ENCODE measurements around the gene ZBTB38.
A peak's percentile ranks its signal among the peaks of the same experiment; 100 is the strongest.

The ZBTB38 gene

DNA sequence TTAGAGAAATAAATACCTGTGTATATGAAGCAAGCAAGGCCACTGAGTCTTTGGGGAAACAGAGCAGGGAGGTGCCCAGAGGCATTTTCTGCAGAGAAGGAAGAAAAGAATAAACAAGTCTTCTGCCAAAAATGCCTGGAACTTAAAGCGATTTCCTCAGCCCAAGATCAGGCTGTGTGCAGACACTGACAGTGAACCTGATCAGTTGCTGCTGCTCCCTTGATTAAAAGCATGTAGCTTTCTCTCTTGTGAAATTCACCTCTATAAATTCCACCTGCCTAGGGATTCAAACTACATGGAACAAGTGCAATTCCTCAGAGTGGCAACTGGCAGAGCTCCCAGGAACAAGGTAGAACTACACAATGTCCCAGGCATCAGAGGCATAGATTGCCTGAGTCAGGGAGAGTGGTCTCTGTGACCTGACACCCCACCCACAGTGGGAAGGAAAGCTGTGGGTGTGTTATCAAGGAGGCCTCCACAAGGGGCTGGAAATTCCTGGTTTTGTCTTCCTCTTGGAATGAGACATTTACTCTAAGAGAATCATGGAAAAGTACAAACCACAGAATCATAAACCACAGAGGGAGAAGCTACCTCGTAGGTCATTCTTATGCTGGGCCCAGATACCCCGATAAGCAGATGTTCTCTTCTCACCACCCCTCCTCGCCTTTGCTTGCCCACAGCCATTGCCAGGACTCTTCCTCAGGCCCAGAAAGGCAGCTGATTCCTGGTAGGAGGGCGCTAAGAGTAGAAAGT, 1.8 kb upstream of the ZBTB38 start:
- DNase-seq (ENCODE audit: low read depth in 3 of 3), result no peak

DNA sequence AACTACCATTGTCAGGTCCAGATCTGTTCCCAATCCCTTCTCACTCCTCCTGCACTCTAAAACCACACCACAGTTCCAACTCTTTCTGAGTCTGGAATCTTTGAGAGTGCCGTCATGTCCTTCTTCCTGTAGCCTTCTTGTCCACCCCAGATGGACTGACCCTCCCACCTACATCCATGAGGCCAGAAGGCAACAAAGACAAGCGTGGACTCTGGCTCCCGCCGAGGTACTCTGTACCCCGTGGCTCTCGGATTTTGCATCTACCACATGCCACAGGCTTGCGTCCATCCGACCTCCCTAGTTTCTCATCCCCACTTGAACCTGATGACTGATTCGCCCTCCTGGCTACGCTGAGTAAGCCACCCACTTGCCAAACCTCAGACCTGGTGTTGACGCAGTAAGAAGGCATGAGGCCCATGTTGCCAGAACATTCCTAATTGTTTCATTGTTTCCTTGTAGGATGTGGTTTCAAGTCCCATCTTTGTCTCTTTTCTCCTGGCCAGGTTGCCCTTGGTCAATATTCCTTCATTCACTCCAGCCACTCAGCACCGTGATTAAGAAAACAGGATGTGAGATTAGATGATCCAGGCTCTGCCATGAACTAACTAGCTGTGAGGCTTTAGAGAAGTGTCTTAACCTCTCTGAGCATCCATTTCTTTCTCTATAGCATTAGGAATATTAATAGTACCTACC, 1.1 kb upstream of the ZBTB38 start:
- no peak for DNase-seq (ENCODE audit: low read depth in 3 of 3)

DNA sequence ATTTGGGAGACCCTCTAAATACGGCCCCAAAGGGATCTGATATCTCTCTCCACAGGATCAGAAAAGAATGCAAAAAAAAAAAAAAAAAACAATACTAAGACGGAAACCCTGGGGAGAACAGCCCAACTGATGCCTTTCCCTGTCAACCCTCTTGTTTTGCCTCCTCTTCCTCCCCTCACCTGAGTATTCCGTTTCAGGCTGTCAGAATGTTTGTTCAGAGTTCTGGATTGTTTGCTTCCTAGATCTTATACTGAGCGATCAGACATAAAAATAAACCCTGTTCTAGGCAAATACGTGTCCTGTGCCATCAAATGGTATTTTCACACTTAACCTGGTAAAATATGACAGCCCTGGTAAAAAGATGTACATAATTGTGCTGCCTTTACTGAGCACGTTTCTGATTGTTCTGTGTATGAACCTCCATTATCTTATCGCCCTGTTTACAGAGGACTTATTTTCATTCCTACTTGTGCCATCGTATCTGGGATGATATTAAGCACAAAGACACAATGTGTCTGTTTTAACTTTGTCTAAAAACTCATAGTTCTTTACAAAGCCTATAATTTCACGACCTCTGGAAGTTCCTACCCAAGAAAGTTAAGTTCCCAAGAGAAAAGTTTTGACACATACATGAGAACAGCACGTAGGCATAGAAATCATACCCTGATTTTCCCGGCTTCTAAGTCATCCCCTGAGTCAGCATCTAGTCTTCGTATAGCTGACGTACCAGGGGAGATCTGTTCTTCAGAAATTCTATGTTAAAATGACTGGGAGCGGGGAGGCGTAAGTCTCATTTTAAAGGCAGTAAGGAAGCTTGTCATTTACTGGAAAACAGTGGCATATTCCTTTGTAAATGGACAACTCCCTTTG, 856 bp downstream of the ZBTB38 start:
- no peak for DNase-seq (ENCODE audit: low read depth in 3 of 3)

DNA sequence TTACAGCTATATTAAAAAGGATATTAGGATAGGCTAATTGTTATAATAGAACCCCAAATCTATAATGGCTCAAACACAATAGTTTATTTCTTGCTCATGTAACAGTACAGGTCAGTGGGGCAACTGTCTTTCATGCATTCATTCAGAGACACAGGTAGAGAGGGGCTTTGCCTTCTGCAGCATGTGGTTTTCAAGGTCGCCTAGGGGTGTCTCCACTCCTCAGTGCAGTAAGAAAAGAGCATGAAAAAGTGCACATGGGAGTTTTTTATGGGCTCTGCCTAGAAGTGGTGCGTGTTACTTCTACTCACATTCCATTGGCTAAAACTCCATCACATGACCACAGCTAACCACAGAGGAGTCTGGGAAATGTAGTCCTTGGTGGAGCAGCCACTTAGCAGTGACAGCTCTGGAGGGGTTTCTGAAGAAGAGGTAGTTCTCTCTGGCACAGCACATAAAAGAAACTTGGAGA, 1.8 kb downstream of the ZBTB38 start:
- DNase-seq (ENCODE audit: low read depth in 3 of 3), result peak; percentile 18 to 38 (median 27)

DNA sequence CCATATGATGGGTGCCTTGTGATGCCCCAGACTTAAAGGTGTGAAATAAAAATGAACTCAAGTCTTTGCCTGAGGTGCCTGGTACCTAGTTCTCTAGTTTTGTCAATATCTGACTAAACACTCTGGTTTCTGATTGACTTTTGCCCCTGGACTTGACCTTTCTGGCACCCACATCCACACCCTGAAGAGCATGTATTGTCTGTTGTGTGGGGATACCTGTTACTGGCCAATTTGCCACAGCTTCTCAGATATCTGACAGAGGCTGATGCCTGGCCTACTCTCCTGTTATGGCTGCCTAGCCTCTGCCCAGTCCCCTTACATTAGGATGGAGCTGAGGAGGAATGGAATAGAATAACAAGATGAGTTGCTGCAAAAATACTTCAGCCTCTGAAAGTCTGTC, 3.6 kb downstream of the ZBTB38 start:
- no peak for DNase-seq (ENCODE audit: low read depth in 3 of 3)

DNA sequence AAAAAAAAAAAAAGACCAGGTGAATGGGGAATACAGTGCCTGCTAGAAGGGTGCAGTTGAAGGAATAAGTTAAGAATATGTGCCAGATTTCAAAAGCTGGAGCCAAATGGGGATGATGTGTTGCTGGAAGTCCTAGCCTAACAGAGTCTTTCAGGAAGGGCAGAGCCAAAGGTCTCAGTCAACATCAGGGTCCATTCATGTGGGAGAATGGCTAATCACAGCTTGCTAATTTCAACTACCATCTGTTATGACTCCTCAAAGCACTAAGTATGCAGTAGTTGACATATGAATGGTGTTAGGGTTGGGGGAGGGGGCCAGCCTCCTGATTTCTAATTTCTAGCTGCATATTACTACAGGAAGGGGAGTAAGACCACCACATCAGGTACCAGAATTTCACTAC, 4.4 kb downstream of the ZBTB38 start:
- DNase-seq (ENCODE audit: low read depth in 3 of 3), result no peak

DNA sequence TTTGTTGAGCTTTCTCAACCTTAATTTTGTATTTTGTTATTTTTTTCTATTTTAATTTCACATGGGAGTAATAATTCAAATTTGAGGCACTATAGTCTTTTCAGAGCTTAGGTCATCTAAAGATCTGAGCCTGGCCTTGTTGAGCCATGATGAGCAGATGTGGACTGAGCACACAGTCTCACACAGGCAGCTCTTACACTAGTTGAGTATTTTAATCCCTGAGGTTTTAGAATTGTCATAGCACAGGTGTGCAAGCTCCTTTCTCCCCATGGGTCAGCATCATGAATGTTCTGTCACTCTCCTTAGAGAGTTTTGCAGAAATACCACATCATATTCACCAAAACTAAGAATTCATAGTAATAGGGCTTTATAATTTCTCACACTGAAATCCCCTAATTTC, 4.9 kb downstream of the ZBTB38 start:
- no peak for DNase-seq (ENCODE audit: low read depth in 3 of 3)

DNA sequence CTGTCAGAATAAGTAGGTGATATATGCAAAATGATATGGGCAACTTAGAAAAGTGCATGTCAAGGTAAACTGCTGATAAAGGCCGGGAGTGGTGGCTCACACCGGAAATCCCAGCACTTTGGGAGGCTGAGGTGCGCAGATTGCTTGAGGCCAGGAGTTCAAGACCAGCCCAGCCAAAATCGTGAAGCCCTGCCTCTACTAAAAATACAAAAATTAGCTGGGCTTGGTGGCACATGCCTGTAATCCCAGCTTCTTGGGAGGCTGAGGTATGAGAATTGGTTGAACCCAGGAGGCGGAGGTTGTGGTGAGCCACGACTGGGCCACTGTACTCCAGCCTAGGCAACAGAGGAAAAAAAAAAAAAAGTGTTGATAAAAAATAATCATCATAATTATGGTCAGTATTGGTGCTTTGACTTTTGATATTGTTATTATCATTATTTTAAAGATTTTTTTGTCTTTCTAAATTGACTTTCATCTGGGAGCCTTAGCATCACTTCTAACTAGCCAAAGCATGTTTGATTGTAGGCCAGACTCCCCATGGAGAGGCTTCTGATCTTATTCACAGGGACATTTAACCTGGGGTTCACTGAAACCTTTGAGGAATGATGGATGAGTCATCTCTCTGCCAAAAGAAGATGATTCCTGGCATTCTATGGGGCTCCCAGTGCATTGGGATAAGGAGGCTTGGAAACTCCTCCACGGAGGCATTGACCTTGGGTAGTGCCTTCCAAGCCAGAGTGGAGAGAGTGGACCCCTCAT, 5.6 kb downstream of the ZBTB38 start:
- no peak for DNase-seq (ENCODE audit: low read depth in 3 of 3)

DNA sequence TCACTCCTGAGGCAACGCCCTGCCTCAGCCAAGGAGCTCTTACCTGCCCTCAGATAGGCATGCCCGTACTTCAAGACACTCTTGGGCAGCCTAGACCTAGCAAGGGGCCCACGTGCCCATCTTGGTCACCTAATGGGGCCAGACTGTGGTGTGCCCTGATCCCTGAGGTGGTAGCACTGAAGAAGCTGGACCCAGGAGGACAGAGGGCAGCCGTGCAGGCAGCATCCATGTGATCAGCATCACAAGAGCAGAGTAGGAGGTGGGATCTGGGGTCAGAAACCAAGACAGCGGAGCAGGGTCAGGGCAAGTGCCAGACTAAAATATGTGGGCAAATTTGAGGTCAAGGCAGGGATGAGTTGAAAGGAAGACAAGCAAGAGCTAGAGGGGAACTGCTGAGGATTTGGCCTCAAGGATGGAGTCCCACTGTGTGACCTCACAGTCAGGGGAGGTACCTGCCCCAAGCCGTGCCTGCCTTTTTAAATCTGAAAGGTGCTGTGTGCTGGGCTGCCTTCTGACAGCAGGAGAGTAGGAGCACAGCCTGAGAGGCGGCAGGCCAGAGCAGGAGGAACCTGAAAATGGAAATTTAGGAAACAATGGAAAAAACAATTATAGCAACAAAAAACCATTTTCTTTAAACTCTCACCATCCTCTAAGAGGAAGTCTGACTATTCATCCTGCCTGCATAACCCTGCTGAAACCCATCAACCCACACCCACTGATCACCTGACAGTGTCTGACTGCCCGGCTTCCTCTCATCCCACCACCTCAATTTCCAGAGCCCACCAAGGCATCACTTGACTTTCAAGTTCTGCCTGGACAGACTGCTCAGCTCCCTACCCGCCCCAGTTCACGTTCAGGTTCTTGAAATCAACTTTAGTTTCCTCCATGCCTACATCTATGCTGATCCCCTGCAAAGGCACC, 7.3 kb downstream of the ZBTB38 start:
- no peak for DNase-seq (ENCODE audit: low read depth in 3 of 3)

DNA sequence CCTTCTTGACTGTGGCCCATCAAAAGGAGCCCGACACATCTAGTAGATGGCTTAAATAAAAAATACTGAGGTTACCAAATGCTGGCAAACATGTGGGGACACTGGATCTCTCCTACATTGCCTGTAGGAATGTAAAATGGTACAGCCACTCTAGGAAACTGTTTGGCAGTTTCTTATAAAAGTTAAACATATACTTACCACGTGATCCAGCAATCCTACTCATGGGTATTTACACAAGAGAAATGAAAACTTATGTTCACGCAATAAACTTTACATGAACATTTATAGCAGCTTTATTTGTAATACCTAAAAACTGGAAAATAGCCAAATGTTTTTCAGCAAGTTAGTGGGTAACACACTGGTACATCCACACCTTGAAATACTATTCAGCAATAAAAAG, 9.1 kb downstream of the ZBTB38 start:
- no peak for DNase-seq (ENCODE audit: low read depth in 3 of 3)

DNA sequence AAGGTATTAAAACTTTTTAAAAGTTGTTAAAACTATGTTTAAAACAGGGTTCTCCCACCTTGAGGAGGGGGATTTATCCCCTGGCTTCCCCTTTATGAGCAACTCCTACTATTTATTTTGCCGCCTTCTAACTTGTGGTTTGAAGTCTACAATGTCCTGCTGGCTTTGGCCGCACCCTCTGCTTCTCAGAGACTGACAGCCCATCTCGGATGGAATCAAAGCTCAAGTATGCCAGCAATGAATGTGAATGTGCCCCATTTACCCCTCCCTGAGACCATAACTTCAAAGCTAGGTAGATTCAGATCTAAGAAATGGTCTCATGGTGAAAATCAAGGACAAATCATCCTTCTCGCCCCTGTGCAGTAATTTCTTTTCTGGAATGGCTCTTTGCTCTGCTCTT, 10.3 kb downstream of the ZBTB38 start:
- DNase-seq (ENCODE audit: low read depth in 3 of 3), result no peak

DNA sequence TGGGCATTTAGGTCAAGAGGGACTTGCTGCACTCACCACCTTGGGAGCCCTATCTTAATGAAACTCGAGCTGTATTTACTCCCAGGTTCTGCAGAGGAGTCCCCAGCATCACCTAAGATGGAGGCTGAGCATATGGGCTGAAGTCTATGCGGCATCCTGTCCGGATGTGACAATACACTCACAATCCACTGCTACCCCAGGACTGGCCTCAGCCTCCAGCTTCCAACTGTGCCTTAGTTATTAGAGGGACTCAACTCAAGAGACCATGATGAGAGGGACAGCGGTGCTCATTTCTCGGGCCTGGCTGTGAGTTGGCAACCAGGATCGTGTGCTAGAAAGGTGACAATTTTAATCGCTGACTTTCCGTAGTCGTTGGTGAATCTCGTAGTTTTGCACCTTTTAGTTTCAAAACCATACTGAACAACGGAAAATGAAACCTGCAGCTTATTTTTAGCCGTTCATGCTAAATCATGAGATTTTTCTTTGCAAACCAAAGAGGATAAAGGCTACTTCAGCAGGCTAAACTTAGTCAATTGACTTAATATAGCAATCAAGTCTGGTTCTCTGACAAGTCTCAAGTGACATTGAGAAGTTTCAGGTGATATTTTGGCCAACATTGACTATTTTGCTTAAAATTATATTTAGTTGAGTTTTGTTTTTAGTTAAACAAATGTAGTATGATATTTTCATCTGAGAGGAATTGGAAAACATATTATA, 11.1 kb downstream of the ZBTB38 start:
- DNase-seq (ENCODE audit: low read depth in 3 of 3), result no peak

DNA sequence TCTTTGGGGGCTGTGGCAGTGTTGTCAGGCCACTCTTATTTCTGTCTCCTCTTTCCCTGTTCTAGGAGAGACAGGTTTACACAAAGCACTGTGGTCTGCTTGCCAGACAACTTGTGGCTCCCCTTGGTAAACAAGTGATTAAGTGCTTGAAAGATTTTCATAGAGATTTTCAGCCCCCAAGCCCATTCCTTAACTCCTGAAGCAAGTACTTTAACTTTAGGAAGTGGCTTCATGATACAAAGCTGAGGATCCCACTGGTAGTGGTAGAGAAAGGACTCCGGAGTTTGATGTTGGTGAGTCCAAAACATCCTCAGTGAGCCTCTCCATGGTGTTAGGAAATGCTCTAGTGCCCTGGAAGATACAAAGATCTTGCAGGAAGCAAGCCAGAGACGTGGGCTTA, 12.0 kb downstream of the ZBTB38 start:
- DNase-seq (ENCODE audit: low read depth in 3 of 3), result no peak

DNA sequence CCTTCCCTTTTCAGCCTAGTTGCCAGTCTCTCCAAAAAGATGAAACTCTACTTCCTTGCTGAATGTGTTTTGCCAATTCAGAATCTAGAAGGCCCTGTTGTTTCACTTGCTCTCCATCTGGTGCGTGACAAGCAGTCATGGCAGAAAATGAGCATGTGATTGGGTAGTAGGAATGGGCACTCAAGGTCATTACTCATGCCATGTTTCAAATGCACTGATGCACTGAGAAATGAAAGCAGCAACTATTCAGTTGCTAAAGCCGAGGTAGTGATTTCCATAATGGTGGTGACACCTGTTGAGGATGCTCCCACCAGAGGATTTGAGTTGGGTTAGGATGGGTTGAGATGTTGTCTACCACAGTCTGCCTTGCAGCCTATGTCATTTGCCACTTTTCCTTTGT, 12.7 kb downstream of the ZBTB38 start:
- no peak for DNase-seq (ENCODE audit: low read depth in 3 of 3)

DNA sequence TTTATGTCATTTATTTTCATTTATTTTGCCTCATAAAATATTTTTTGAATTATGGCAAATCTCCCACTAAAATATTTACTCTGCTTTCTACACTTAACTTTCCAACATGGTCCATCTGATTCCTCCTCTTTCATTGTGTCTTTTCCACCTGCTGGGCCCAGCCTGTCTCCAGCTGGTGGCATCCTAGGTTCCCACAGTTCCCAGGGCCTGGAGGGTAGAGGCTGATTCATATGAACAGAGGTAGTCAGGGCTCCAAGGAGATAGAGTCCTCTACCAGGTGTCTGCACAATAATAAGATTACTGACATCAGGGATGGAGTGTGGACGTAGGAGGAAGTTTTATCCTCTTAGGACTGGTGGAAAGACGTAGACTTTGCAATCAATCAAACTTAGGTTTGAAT, 14.3 kb downstream of the ZBTB38 start:
- no peak for DNase-seq (ENCODE audit: low read depth in 3 of 3)

DNA sequence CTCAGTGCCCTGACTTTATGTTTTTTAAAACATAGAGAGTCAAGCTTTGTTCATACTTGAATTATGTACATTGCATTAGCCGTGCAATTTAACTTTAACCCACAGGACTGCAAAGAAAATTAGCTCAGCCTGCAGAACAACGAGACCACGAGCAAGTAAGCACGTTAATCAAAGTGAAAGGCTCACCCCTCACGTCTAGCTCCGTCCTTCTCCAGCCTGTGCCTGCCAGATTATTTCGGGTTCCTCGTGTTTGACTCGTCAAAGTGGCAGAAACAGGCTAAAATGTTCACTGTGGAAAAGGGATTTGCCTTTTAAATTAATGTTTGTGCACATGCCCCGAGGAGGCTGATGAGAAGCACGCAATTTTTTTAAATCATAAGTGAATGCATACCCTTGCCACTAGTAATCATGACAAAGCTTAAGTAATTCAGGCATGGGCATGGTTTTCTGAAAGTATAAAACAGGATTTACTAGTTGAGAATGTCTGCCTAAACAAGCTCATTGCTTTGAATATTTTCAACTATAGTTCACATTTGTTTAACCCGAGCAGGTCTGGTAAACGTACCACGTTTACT, 15.3 kb downstream of the ZBTB38 start:
- DNase-seq (ENCODE audit: low read depth in 3 of 3), result no peak

DNA sequence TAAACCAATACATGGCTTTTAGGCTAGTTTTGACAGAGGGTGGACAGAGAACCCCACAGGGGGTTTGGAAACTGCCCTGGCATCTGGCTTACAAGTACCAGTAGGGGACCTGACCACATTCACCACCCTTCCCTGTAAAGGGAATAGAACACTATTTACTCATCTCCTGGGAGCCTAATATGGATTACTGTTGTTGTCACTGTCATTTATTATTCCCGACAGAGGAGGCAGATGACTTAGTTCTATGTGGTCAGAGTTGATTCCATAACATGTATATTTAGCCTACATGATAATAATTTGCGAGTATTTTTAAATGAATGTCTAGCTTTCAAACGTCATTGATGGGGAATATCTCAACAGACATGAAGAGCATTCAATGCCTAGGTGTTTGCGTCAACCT, 15.9 kb downstream of the ZBTB38 start:
- no peak for DNase-seq (ENCODE audit: low read depth in 3 of 3)

DNA sequence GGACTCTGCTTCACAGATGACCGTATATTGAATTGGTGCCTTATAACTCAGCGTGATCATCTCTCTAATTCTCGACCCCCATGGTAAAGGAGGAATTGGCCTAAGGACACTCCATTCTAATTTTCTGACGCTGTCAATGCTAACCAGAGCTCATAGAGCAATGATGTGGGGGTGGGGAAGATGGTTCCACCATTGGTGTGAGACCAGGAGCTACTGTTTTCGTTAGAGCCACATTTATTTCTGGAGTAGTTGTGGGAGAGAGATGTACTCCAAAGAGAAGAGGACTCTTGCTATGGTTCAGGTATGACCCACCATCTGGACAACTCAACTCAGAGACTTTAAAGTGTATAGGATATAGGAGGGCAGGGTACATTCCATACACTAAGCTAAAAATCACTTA, 16.3 kb downstream of the ZBTB38 start:
- DNase-seq (ENCODE audit: low read depth in 3 of 3), result no peak

DNA sequence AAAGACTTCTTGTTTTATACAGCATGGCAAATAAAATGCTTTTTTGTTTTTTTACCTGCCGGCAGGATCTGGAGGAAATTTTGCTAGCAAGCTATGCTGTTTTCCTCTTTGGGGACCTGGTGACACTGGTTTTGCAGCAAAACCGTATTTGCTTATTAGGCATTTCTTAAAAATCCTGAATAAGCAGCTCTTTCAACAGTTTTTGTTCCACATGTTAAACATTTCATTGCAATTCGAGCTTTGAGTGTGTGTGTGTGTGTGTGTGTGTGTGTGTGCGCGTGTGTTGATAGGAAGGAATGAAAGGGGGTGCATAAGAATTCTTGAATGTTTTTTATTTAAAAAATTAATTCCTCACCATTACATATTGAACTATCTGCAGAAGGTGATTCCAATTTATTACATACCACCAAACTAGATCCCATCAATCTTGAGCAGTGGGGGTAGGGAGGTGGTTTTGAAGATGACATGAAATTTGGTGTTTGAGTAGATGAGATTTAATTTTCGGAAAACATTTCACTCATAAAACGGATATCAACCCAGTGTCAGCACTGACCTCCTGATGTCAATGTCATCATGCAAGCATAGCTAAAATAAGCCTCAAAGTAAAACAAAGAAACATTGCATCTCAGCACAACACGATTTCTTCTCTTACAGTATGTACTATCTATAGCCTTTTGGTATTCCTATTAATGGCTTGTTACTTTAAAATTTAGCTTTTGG, 17.3 kb downstream of the ZBTB38 start:
- no peak for DNase-seq (ENCODE audit: low read depth in 3 of 3)
